C4-2B (cell line): ENCODE results near the gene MPHOSPH9.
A peak's percentile ranks its signal among the peaks of the same experiment; 100 is the strongest.

Source experiments
- H3K27ac ChIP-seq: fragments of 450-650 bp; 2 replicates; pipeline ENCODE4 v1.5.1; 2017
- CTCF ChIP-seq: fragments of 450-650 bp; conservative IDR thresholded peaks from 2 replicates; pipeline ENCODE4 v1.5.1; 2017; ENCODE audit warnings: mild to moderate bottlenecking
- ZFX ChIP-seq: fragments of 450-650 bp; IDR thresholded peaks from 2 replicates; pipeline ENCODE4 v1.6.1; 2017

MPHOSPH9 gene

GRCh38 chr12:123151457-123152454 is 81.2 kb downstream of the MPHOSPH9 start:
- TF ChIP-seq ZFX, result no peak
- no peak for TF ChIP-seq CTCF
- peak overlapping the region; percentile 50 for H3K27ac ChIP-seq

DNA sequence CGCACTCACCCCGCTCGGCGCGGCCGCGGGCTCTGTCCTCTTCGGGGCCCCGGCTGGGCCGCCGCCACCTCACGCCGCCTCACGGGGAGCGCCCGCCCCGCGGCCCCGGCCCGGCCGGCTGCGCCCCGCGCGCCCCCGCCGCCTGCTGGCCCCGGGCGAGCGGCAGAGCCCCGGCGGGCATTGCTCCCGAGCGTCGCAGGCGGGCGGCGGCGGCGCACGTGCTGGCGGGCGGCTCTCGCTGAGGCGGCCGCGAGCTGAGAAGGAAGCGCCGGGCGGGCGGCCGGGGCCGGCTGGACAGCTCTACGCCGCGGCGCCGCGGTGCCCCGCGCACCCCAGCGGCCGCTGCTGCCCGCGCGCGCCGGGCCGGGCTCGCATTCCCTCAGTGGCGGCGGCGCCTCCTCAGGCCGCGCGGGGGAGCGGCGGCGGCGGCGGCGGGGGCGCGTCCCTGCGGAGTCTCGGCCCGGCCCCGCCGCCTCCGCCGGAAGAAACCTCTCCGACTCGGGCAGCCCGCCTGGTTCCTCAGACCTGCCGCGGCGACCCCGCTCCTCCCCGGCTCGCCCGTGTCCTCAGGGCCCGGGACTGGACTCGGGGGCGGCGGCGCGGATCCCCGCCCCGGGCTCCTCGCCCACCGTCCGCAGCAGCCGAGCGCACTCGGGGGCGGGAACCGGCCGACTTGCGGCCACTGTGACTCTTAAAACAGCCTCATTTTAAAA is 82.0 kb downstream of the MPHOSPH9 start, which contains the start of gene PITPNM2:
PITPNM2 (minus strand) TSS at position 347 of the 713 bp plus-strand sequence. CDS start 116,500 bp downstream, outside the sequence.
- H3K27ac ChIP-seq, result peak within 1 kb of the TSS; percentile 50
- TF ChIP-seq ZFX (no peak), CTCF (peak; percentile 64)

GRCh38 chr12:123150275-123150743 is 82.6 kb downstream of the MPHOSPH9 start:
- no peak for TF ChIP-seq CTCF
- peak overlapping the region; percentile 50 for H3K27ac ChIP-seq

DNA sequence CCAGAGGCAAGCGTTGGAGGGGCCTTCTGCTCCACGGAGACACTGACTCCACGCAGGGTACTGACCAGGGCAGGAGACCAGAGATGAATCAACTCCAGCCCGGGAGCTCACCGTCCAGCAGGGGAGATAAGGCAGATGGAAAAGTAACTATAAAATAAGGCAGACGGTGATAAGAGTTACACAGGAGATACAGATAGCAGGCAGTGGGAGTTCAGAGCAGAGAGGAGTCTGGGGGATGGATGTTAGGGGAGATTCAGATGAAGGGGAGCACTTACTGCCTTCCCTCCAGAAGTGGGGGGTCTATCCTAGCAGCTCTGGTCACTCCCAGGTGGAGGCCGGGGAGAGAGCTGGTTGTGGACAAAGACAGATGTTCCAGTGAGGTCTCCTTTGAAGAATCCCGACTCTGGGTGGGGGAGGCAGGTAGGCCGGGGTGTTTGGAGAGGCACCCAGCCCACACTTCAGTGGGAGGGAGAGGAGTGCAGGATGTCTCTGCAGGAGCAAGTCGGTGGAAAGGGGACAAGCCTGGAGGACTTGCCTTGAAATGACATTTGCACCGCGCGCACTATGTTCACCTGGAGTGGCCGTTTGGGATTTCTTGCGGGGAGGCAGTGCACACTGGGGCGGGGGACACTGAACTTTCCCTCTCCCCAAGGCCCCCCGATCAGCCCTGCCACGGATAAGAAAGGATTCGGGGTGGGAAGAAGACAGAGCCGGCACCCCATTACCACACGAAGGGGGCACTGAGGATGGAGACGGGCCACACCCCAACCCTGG is 83.3 kb downstream of the MPHOSPH9 start:
- TF ChIP-seq ZFX, result no peak
- TF ChIP-seq CTCF, result no peak
- H3K27ac ChIP-seq, result peak overlapping the region; percentile 50

DNA sequence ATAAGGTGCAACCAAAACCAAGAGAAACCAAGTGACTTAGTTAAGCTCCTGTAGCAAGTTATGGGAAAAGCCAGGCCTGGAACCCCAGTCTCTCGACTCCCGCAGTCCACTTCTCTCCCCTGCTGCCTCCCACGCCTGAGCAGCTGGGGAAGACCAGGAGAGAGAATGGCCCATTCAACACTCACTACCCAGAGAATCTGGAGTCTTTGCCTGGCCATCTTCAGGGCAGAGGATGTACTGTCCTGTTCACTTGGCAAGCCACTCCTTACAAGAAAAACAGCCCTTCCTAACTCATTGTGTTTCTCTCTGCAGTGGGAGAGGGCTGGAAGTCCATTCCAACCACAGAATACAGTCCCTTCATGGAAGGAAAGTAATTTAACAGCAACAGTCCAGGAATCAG is 83.9 kb downstream of the MPHOSPH9 start:
- TF ChIP-seq CTCF (no peak), ZFX (no peak)
- no peak overlapping the region for H3K27ac ChIP-seq

GRCh38 chr12:123148655-123149054 is 84.3 kb downstream of the MPHOSPH9 start:
- TF ChIP-seq ZFX, result no peak
- no peak for TF ChIP-seq CTCF
- H3K27ac ChIP-seq, result no peak overlapping the region
